ENCODE data around the gene SPC25. TPM values are rescaled to one million over a fixed set of nuclear protein-coding genes. Genes with fewer than 3 reads are reported as not detected.
"Not testable (repeated sequence)": the region's sequence is repeated elsewhere in the genome, so short reads cannot be mapped to it uniquely, and the experiment has no call there.

SPC25 gene
- 1 to 10 TPM in 1 of 3 donors, under 1 TPM in 1, not detected in 1; 0.39 to 1.7 TPM for polyA plus RNA-seq

- Mint-ChIP-seq H3K4me3 (peak within 1 kb of the TSS; percentile 92 to 97 (median 95)), H3K9me3 (no peaks in the 10 kb centered on the region), H3K36me3 (peaks cover 0 to 4% (median 0%) of the 10 kb centered on the region in 3 donors), H3K4me1 (peaks cover 11 to 18% of the 10 kb centered on the region in 2 donors), H3K27ac (peak within 1 kb of the TSS in 5 of 6 donors; percentile 1 to 86 (median 63)), H3K27me3 (ENCODE audit: low read depth in 3 of 3) (peaks cover 6 to 16% (median 8%) of the 10 kb centered on the region in 3 donors)
- DNase-seq, result peak; percentile 83 to 87 (median 86)
Observed at GRCh38 chr2:168890006-168890782, at the start of gene SPC25. Gene SPC25, minus strand, starts transcription at chr2:168890430. Its CDS starts 911 bp downstream, at chr2:168889519.

GRCh38 chr2:168939918-168940317, 49.7 kb upstream of the SPC25 start:
- peaks cover 0 to 3% (median 3%) of the 10 kb centered on the region in 3 donors for H3K27me3 Mint-ChIP-seq (ENCODE audit: low read depth in 3 of 3)
- no peak for DNase-seq
- no peaks in the 10 kb centered on the region for H3K9me3 Mint-ChIP-seq
- H3K4me1 Mint-ChIP-seq, result no peaks in the 10 kb centered on the region
- no peaks in the 10 kb centered on the region for H3K36me3 Mint-ChIP-seq
- no peak overlapping the region for H3K4me3 Mint-ChIP-seq
- no peak overlapping the region for H3K27ac Mint-ChIP-seq

- Mint-ChIP-seq H3K36me3 (no peaks in the 10 kb centered on the region), H3K4me3 (no peak overlapping the region), H3K9me3 (no peaks in the 10 kb centered on the region), H3K27me3 (ENCODE audit: low read depth in 3 of 3) (peaks cover 0 to 6% (median 2%) of the 10 kb centered on the region in 3 donors), H3K27ac (no peak overlapping the region), H3K4me1 (no peaks in the 10 kb centered on the region)
- DNase-seq, result no peak
Observed at GRCh38 chr2:168939061-168939460, 48.8 kb upstream of the SPC25 start.

- Mint-ChIP-seq H3K36me3 (no peaks in the 10 kb centered on the region), H3K9me3 (no peaks in the 10 kb centered on the region), H3K27me3 (ENCODE audit: low read depth in 3 of 3) (peaks cover 0 to 6% (median 6%) of the 10 kb centered on the region in 3 donors), H3K27ac (no peak overlapping the region), H3K4me3 (no peak overlapping the region), H3K4me1 (no peaks in the 10 kb centered on the region)
- no peak for DNase-seq
Observed at GRCh38 chr2:168935810-168936581, 45.8 kb upstream of the SPC25 start.

GRCh38 chr2:168934826-168935225, 44.6 kb upstream of the SPC25 start:
- Mint-ChIP-seq H3K27me3 (ENCODE audit: low read depth in 3 of 3) (peaks cover 2 to 6% (median 6%) of the 10 kb centered on the region in 3 donors), H3K4me3 (no peak overlapping the region), H3K9me3 (no peaks in the 10 kb centered on the region), H3K36me3 (no peaks in the 10 kb centered on the region), H3K4me1 (no peaks in the 10 kb centered on the region), H3K27ac (no peak overlapping the region)
- DNase-seq, result no peak

- not testable (repeated sequence) for H3K27me3 Mint-ChIP-seq (ENCODE audit: low read depth in 3 of 3); H3K9me3 Mint-ChIP-seq; DNase-seq; H3K4me1 Mint-ChIP-seq; H3K36me3 Mint-ChIP-seq; H3K27ac Mint-ChIP-seq; H3K4me3 Mint-ChIP-seq
Observed at GRCh38 chr2:168932174-168932573, 41.9 kb upstream of the SPC25 start.

- no peak for DNase-seq
- no peaks in the 10 kb centered on the region for H3K4me1 Mint-ChIP-seq
- H3K9me3 Mint-ChIP-seq, result no peaks in the 10 kb centered on the region
- H3K27ac Mint-ChIP-seq, result no peak overlapping the region
- peaks cover 2 to 17% (median 4%) of the 10 kb centered on the region in 3 donors for H3K27me3 Mint-ChIP-seq (ENCODE audit: low read depth in 3 of 3)
- no peak overlapping the region for H3K4me3 Mint-ChIP-seq
- H3K36me3 Mint-ChIP-seq, result no peaks in the 10 kb centered on the region
Observed at GRCh38 chr2:168930242-168930641, 40.0 kb upstream of the SPC25 start.

GRCh38 chr2:168929031-168929430, 38.8 kb upstream of the SPC25 start:
- Mint-ChIP-seq H3K27ac (no peak overlapping the region), H3K4me3 (no peak overlapping the region), H3K36me3 (no peaks in the 10 kb centered on the region), H3K27me3 (ENCODE audit: low read depth in 3 of 3) (peaks cover 0 to 17% (median 2%) of the 10 kb centered on the region in 3 donors), H3K4me1 (no peaks in the 10 kb centered on the region), H3K9me3 (no peaks in the 10 kb centered on the region)
- DNase-seq, result no peak

- no peaks in the 10 kb centered on the region for H3K36me3 Mint-ChIP-seq
- no peaks in the 10 kb centered on the region for H3K9me3 Mint-ChIP-seq
- H3K27ac Mint-ChIP-seq, result no peak overlapping the region
- H3K4me1 Mint-ChIP-seq, result no peaks in the 10 kb centered on the region
- DNase-seq, result no peak
- H3K4me3 Mint-ChIP-seq, result no peak overlapping the region
- H3K27me3 Mint-ChIP-seq (ENCODE audit: low read depth in 3 of 3), result peaks cover 0 to 16% (median 2%) of the 10 kb centered on the region in 3 donors
Observed at GRCh38 chr2:168928113-168928831, 38.0 kb upstream of the SPC25 start.

GRCh38 chr2:168926621-168927386, 36.6 kb upstream of the SPC25 start:
- H3K4me1 Mint-ChIP-seq, result no peaks in the 10 kb centered on the region
- H3K4me3 Mint-ChIP-seq, result no peak overlapping the region
- no peak for DNase-seq
- H3K27ac Mint-ChIP-seq, result no peak overlapping the region
- peaks cover 0 to 17% (median 6%) of the 10 kb centered on the region in 3 donors for H3K27me3 Mint-ChIP-seq (ENCODE audit: low read depth in 3 of 3)
- H3K9me3 Mint-ChIP-seq, result no peaks in the 10 kb centered on the region
- H3K36me3 Mint-ChIP-seq, result no peaks in the 10 kb centered on the region

- DNase-seq, result peak; percentile 26 to 40 (median 29)
- H3K27me3 Mint-ChIP-seq (ENCODE audit: low read depth in 3 of 3), result peaks cover 4 to 16% (median 4%) of the 10 kb centered on the region in 3 donors
- H3K36me3 Mint-ChIP-seq, result no peaks in the 10 kb centered on the region
- H3K9me3 Mint-ChIP-seq, result no peaks in the 10 kb centered on the region
- no peak overlapping the region for H3K4me3 Mint-ChIP-seq
- no peak overlapping the region for H3K27ac Mint-ChIP-seq
- no peaks in the 10 kb centered on the region for H3K4me1 Mint-ChIP-seq
Observed at GRCh38 chr2:168920504-168921157, 30.4 kb upstream of the SPC25 start.

GRCh38 chr2:168916331-168916675, 26.1 kb upstream of the SPC25 start:
- Mint-ChIP-seq H3K27ac (no peak overlapping the region), H3K9me3 (no peaks in the 10 kb centered on the region), H3K4me3 (no peak overlapping the region), H3K36me3 (no peaks in the 10 kb centered on the region), H3K27me3 (ENCODE audit: low read depth in 3 of 3) (peaks cover 9 to 10% (median 10%) of the 10 kb centered on the region in 3 donors), H3K4me1 (peaks cover 0 to 7% of the 10 kb centered on the region in 2 donors)
- no peak for DNase-seq

All from immature natural killer cell (primary cell).